GM21367 (cell line): Measurements from ENCODE around the gene AXDND1.
"Not testable (repeated sequence)": the region's sequence is repeated elsewhere in the genome, so short reads cannot be mapped to it uniquely, and the experiment has no call there.

Experiments
- ATAC-seq: cut with Tn5 transposase; IDR thresholded peaks from one replicate; pipeline ENCODE4 v1.9.1; 2021; ENCODE audit not compliant: unreplicated experiment

AXDND1 gene

DNA sequence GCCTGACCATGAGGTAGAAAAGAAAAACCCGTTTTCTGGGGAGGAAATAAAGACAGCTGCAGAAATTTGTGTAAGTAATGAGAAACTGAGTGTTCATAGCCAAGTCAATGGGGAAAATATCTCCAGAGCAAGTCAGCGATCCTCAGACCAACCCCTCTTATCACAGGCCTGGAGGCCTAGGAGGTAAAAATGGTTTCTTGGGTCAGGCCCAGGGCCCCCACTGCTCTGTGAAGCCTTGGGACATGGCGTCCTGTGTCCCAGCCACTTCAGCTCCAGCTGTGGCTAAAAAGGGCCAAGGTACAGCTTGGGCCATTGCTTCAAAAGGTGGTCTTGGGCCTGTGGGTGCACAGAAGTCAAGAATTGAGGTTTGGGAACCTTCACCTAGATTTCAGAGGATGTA lies 108.9 kb downstream of the AXDND1 start:
- no peak for ATAC-seq

DNA sequence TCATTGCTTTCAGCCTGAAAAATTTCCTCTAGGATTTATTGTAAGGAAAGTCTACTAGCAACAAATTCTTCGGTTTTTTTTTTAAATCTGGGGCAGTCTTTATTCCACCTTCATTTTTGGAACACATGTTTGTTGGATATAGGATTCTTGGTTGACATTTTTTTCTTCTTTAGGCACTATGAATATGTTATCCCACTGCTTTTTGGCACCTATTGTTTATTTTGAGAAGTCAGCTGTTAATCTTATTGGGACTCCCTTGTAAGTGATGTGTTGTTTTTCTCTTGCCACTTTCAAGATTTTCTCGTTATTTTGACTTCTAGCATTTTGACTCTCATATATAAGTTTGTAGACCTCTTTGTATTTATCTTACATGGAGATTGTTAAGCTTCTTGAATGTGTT lies 110.7 kb downstream of the AXDND1 start:
- no peak for ATAC-seq

DNA sequence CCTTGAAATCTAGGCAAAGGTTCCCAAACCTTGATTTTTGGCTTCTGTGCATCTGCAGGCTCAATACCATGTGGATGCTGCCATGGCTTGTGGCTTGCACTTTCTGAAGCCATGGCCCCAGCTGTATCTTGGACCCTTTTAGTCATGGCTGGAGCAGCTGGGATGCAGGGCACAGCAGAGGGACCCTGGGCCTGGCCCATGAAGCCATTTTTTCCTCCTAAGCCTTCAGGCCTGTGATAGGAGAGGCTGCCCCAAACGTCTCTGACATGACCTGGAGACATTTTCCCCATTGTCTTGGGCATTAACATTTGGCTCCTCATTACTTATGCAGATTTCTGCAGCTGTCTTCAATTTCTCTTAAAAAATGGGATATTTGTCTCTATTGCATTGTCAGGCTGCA lies 112.6 kb downstream of the AXDND1 start:
- no peak for ATAC-seq

DNA sequence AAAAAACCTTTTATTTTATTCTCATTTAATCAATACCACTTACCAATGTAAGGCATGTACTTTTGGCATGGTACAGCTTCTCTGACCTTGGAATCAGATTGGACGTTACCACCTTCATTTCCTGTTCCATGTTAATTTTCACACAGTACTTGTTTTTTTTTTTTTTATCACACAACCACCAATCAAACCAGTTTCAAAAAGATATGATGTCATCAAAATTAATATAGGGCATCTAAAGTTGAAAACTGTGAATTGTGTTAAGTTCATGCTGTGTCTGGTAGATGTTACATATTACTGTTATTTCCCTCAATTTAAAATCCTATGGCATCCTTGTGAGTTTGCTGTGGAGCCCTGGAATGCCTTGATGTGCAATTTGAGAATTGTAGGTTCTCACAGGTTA lies 124.8 kb downstream of the AXDND1 start:
- ATAC-seq: no peak

DNA sequence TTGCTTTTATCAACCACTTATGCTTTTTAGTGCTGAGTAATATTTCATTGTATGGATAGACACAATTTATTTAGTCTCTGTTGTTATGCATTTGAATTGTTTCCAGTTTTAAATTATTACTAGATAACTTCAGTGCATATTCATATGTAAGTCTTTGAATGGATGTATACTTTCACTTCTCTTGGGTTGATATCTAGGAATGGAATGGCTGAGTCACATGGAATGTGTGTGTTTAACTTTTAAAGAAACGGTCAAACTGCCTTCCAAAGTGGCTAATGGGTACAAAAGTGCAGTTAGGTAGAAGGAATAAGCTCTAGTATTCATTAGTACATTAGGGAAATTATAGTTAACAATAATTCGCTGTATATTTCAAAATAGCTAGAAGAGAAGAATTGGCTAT lies 127.6 kb downstream of the AXDND1 start:
- ATAC-seq: no peak

DNA sequence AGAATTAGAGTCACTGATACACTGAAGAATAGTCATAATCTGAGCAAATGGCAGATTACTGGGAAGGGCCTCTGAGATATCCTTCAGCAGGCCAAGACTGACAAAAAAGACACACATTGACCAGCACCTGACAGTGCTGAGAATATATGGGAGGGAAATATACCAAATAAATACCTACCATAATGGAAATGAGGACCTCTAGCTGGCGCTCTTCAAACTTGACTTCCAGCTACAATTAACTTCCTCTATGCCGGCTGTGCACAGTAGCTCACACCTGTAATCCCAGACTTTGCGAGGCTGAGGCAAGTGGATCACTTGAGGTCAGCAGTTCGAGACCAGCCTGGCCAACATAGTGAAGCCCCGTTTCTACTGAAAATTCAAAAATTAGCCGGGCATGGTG lies 140.4 kb downstream of the AXDND1 start:
- no peak for ATAC-seq

DNA sequence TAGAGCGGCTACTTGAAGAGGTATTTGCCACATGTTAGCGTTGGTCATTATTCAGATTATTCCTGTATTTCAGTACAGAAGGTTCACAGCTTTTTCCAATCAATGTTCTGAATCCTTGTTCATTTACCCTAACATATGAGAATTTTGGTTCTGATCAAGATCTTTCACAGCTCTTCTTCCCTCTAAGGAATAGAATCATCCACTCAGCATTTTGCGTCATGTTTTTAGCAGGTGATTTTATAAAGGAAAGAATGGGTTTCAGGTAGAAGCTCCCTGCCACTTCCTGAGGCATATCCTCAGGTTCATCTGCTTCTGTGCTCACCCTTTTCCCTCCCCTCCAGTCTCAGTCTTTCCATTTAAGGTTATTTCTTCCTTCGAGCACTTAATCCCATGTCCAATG lies 143.6 kb downstream of the AXDND1 start:
- no peak for ATAC-seq

DNA sequence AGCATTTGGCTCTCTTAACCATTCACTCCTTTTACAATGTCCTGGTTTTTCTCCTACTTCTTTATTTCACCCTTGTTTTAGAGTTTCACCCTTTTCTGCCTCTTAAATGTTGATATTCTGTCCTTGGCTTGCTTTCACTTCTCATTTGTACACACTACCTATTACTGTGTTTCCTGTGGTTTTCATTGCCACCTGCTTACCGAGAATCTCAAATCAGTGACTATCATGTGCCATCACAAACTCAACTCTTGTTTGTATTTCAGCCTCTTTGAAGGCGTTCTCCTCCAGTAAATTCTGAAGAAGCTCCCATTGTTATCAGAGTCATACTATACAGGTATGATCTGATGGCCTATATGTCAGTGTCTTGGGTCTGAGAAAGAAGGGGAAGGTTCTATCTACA lies 144.3 kb downstream of the AXDND1 start:
- peak; percentile 85 for ATAC-seq

DNA sequence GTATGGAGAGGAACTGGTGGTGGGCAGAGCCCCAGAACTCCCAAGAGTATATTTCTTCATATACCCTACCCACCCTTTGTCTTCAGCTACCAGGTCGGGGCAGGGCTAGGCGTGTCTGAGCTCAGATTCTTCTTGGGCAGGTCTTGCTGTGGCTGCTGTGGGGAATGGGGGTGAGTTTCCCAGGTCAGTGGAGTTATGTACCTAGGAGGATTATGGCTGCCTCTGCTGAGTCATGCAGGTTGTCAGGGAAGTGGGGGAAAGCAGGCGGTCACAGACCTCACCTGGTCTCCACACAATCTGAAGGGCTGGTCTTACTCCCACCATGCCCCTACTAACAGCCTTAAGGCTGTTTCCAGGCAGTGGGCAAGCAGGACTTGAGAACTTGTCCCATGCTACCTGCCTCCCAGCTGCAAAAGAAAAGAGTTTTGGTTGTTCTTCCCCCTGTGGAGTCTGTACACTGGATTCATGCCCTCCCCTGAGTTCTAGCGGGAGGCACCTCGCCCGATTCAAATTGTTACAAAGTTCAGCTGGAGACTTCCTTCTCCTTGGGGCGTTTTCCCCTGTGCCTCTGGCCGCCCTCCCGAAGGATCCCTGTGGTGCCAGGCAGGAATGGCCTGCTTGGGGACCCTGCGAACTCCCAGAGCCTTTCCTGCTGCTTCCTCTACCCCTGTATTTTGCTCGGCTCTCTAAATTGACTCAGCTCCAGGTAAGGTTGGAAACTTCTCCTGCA lies 151.4 kb downstream of the AXDND1 start:
- ATAC-seq: no peak

DNA sequence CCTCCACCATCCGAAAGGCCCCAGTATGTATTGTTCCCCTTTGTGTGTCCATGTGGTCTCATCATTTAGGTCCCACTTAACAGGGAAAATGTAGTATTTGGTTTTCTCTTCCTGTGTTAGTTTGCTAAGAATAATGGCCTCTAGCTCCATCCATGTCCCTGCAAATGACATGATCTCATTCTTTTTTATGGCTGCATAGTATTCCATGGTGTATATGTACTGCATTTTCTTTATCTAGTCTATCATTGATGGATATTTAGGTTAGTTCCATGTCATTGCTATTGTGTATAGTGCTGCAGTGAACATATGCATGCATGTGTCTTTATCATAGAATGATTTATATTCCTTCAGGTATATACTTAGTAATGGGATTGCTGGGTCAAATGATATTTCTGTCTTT lies 152.8 kb downstream of the AXDND1 start:
- not testable (repeated sequence) for ATAC-seq

DNA sequence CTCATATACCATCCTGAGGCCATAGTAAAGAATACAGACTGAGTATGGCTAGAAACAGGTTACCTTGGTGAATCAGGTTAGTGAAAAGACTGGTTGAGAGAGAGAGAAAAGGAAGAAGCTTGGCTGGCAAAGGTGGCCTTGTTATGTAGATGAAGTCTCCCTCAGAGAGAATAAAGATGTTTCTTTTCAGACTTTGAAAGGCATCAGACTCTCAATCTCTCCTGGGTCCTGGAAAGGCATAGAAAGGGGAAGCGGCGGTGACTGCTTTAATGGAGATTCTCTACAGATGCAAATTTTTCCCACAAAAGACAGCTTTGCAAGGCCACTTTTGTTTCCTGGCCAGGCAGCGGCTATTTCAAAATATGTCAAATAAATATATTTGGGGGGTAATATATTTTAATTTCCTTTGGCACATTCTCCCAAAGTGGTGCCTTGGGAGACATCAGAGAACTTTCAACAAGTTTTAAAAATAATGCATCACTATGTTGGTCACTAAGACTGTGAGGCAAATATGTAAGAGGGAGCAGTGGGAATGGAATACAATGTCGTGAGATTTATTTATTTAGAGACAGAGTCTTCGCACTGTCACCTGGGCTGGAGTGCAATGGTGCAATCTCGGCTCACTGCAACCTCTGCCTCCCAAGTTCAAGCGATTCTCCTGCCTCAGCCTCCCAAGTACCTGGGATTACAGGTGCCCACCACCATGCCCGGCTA lies 163.9 kb downstream of the AXDND1 start:
- ATAC-seq: no peak

DNA sequence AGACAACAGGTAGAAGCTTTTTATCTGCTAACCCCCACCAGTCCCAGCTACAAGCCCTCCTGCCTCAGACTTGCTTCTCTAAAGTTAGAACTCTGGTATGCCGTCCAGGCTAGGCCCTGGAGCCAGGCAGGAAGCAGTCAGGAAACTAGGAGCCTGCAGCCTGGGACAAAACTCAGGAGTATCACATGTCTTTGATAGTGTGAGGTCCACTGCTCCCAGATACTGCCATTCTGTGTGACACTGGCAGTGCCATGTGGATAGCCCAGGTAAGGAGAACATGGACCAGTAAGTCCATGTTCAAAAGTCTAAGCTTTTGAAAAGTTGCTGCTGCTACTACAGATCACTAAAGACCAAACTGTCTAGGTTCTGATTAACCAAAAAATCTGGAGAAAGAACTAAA lies 164.6 kb downstream of the AXDND1 start:
- no peak for ATAC-seq

DNA sequence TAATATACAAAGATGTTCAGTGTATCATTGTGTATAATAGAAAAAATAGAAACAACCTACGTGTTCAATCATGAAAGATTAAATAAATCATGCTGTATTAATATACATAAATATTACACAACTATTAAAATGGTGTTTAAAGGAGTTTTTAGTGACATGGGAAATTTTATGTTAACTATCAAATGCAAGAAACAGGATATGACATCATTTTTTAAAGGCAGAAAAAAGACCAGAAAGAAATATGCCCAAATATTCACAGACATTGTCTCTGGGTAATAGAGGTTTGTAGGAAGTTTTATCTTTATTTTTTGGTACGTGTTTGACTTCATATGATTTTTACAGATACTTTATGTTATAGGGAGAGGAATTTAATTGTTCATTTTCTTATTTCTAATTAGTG lies 176.0 kb downstream of the AXDND1 start:
- no peak for ATAC-seq

DNA sequence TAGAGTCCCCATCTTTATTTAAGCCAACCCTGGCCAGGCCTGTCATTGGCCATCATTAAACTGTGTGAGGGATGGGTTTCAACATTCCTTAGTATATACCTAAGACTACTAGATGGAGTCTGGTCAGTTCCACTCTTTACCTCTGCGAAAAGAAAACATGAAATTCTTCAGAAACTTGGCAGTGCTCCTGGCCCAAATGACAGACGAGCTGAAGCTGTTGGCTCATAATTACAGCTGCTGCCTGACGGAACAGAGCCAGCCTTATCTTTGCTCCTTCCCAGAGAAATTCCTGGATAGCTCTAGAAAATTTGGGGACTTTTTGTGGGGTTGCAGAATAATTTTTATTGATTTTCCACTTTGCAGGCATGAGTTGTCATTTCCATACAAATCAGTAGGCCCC lies 179.6 kb downstream of the AXDND1 start:
- ATAC-seq: no peak

DNA sequence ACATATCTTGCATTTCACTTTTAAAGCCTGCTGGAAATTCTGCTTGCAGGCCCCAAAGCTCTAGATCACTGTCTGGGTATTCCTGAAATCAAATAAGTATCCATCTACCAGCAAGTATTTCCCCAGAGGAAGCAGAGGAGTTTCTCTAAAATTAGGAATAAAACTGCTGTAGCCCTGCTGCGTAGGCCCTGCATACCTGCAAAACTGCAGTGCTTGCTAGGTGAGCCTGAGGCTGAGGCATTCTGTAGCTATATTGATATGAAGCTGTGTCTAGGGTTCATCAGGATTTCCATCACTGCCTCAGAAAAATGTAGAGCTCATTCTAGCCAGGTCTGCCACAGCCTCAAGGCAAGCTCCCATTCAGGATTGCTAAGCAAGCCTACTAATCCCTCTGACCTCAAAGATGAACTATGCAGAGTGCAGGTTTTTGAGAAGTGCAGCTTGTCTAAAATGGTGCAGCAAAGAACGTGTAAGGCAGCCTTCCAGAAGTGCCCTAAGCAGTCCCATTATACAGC lies 181.3 kb downstream of the AXDND1 start:
- no peak for ATAC-seq

DNA sequence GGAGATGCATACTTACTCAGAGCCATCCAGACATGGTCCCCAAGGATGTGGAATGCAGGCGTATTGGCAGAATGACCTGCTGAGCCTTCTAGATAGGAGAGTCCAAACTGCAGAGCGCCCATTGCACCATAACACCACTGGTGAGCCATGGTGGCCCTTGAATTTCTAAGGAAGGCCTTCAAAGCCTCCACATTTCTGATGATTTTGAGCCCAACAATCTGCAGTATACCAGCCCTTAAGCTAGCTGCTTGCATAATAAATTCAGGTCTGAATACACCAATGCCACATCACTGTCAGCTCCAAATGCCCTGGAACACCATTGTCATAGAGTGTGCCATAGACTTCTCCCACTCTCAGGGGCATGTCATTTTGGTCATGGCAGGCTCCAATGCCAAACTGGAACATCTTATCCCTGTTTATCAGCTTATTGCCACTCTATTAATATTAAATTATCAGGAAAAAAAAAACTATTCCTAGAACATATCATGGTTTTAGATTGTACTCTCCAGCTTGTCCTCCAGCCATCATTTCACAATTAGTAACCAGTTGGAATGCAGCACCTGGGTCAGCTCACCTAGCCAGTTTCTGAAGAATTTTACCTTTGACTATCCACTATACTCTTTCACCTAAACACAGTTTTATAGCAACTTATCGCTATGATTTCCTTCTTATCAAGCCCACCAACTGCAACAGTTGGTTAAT lies 183.0 kb downstream of the AXDND1 start:
- no peak for ATAC-seq

DNA sequence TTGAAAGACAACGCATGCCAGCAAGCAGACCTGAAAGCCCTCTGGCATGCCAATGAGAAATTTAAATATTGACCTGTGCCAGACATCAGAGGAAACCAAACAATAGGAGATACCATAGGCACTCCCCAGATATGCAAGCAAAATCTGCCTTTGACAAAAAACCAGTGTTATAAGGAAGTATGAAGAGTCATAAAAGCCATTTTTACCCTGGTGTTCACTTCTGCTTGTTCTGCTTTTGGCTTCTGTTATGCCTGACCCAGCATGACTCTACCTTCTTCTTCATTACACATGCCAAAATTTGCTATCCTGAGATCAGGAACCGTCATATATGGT lies 183.6 kb downstream of the AXDND1 start:
- no peak for ATAC-seq

DNA sequence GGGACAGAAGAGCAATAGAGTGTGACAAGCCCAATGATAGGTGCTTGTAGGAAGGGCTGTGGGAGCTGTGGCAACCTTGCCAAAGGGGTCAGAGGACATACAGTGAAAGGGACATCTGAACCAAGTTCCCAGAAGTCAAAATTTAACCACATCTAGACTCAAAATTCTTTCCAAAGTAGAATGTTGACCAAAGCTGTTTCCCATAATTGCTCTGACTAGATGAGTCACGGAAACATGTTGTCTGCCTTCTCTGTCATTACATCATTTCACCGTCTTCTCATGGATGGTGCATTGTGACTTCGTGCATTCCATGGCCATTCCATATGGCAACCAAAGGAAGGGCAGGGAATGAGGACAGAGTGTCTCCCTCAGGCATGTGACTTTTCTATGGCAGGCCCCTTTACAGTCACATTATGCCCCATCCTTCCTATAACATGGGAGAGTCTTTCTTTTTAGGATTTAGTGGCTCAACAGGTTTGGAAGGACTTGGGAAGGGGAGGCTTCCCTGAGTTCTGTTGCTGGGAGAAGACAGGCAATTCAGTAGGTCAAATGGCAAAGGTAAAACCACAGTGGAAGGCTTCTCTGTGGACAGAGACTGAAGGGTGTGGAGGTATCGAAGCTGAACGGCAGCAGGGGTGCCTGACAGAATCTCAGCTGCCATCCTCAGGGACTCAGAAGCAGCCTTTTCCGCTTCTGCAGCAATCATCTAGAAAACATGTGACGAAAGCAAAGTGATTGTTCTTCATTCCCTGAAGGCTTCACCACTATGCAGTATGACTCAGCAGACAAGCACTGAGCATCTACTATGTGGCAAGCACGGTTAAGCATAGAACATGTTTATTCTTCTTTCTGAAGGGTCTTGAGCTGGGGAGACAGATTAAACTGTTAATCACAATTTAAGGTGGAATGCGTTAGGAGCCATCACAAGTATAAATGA lies 185.2 kb downstream of the AXDND1 start:
- no peak for ATAC-seq

DNA sequence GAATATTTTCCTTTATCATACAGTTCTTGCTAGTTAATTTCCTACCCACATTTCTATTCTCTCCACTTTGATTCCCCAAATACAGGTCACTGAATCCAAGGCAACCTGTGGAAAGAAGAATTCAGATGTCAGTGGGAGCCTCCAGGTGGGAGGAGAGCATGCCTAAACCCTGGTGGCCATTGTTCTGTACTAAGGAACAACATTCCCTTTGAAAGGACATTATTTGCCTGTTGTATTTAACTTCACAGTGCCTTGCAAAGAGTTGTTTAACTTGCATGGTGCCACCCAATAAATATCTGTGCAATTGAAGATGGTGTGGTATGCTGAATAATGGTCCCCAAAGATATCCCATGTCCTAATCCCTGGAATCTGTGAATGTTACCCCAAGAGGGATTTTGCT lies 188.7 kb downstream of the AXDND1 start:
- no peak for ATAC-seq

DNA sequence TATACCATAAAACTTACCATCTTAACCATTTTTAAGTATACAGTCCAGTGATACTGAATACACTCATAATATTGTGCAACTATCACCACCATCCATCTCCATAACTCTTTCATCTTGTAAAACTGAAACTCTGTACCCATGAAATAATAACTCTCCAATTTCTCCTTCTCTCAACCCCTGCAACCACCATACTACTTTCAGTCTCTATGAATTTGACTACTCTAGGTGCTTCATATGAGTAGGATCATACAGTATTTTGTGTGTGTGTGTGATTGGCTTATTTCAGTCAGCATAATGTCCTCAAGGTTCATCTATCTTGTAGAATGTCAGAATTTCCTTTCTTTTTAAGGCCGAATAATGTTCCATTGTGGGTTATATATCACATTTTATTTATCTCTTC lies 192.3 kb downstream of the AXDND1 start:
- ATAC-seq: no peak
